K562 (cell line): ENCODE measurements around the gene SLC1A3. TPM values are rescaled to one million over a fixed set of nuclear protein-coding genes. Genes with fewer than 3 reads are reported as not detected.

ENCODE experiments used
- ATAC-seq: fragments of 200-7000 bp; cut with Tn5 transposase; 3 replicates; pipeline ENCODE4 v1.9.1; 2020; ENCODE audit warnings: moderate library complexity
- BruUV-seq: library from RNA; stranded (reverse); fragments of 400-500 nt; replicated peaks from 2 replicates; lab custom pipeline; 2021; lab: Mats Ljungman, UMichigan
- CTCF ChIA-PET: fragments of 300-600 bp; formaldehyde crosslinking; extraction: SDS; loops from one replicate; lab custom pipeline; 2021; ENCODE audit warnings: low intra/inter-chr PET ratio; lab: Yijun Ruan, JAX
- POLR2A ChIA-PET: fragments of 300-600, 350-650 bp; sonication (Branson Sonifier 250); formaldehyde crosslinking; extraction: SDS; loops from one replicate; lab custom pipeline; 2021; ENCODE audit warnings: antibody characterized with exemption, inconsistent platforms; lab: Yijun Ruan, JAX
- DNase-seq, 4 experiments: peaks; one replicate each; pipeline versions ENCODE4 v3.0.0 to v3.0.0-alpha.2; 2011 to 2018; ENCODE audit warnings: low spot score in 3 of 4, mixed read lengths in 3 of 4; ENCODE audit errors: extremely low read depth in 1 of 4
- FAIRE-seq: peaks from 2 replicates; lab custom pipeline; 2011; peaks lifted over from hg19 to GRCh38; lab: Jason Lieb, UNC
- H2AFZ ChIP-seq: 2 replicates; pipeline ENCODE4 v1.6.0; 2011; ENCODE audit warnings: low read depth, low read length, control low read depth, inconsistent platforms
- H3K27ac ChIP-seq: fragments of 200-600 bp; 3 replicates; pipeline ENCODE4 v1.8.0; 2011; ENCODE audit warnings: low read depth, mild to moderate bottlenecking, control low read depth, inconsistent platforms, low read length, moderate library complexity, mixed read lengths; ENCODE audit errors: extremely low read depth
- H3K27me3 ChIP-seq, 2 experiments: fragments of 300-600 bp in 1 of 2; 2 replicates in 1 of 2; 3 replicates in 1 of 2; pipeline versions ENCODE4 v1.6.0 to v1.8.0; 2011; ENCODE audit warnings: inconsistent platforms in 2 of 2, low read length in 2 of 2, mild to moderate bottlenecking in 1 of 2, mixed read lengths in 1 of 2, moderate library complexity in 1 of 2; ENCODE audit not compliant: control insufficient read depth in 2 of 2, insufficient read depth in 2 of 2
- H3K36me3 ChIP-seq: fragments of 300-600 bp; 3 replicates; pipeline ENCODE4 v1.8.0; 2011; ENCODE audit warnings: mild to moderate bottlenecking, low read length, inconsistent platforms; ENCODE audit not compliant: control insufficient read depth, insufficient read depth
- H3K4me1 ChIP-seq, 2 experiments: fragments of 200-600 bp in 1 of 2; replicated peaks in 1 of 2; 2 replicates in 1 of 2; 3 replicates in 1 of 2; pipeline versions ENCODE4 v1.5.1 to v1.8.0; 2011; ENCODE audit warnings: inconsistent platforms in 2 of 2, low read length in 2 of 2, mild to moderate bottlenecking in 1 of 2, mixed read lengths in 1 of 2, moderate library complexity in 1 of 2; ENCODE audit not compliant: control insufficient read depth in 2 of 2, insufficient read depth in 2 of 2
- H3K4me2 ChIP-seq: 2 replicates; pipeline ENCODE4 v1.6.1; 2011; ENCODE audit warnings: low read length, control low read depth, inconsistent platforms, mixed read lengths; ENCODE audit not compliant: insufficient read depth
- H3K4me3 ChIP-seq: fragments of 200-600 bp; sonication (generic), shearing (Covaris generic); 2 replicates; pipeline ENCODE4 v1.5.1; 2016; ENCODE audit warnings: control low read depth, inconsistent platforms
- H3K79me2 ChIP-seq: fragments of 200-600 bp; 3 replicates; pipeline ENCODE4 v1.8.0; 2011; ENCODE audit warnings: low read length, inconsistent platforms; ENCODE audit not compliant: control insufficient read depth, insufficient read depth
- H3K9ac ChIP-seq, 2 experiments: 2 replicates each; pipeline versions ENCODE4 v1.6.0 to v1.6.1; 2011; ENCODE audit warnings: low read depth in 2 of 2, low read length in 2 of 2, control low read depth in 1 of 2, inconsistent platforms in 1 of 2, mild to moderate bottlenecking in 1 of 2, mixed read lengths in 1 of 2; ENCODE audit not compliant: insufficient read depth in 1 of 2
- H3K9me1 ChIP-seq: one replicate; pipeline ENCODE4 v1.6.0; 2011; ENCODE audit warnings: inconsistent platforms, mild to moderate bottlenecking, low read length, moderate library complexity; ENCODE audit not compliant: control insufficient read depth, insufficient read depth
- H3K9me3 ChIP-seq: replicated peaks from 2 replicates; pipeline ENCODE4 v1.5.1; 2011; ENCODE audit warnings: low read depth, low read length, inconsistent platforms; ENCODE audit not compliant: control insufficient read depth, insufficient read depth
- H4K20me1 ChIP-seq: replicated peaks from 2 replicates; pipeline ENCODE4 v1.6.1; 2011; ENCODE audit warnings: low read length, inconsistent platforms, mixed read lengths; ENCODE audit not compliant: control insufficient read depth, insufficient read depth
- NFXL1 ChIP-seq: fragments of 450-650 bp; formaldehyde crosslinking; IDR thresholded peaks from 2 replicates; pipeline ENCODE4 v1.4.0; 2021; ENCODE audit warnings: mild to moderate bottlenecking
- RBBP5 ChIP-seq: fragments of 200-600 bp; sonication (generic); IDR thresholded peaks from 2 replicates; pipeline ENCODE4 v1.6.1; 2012; ENCODE audit warnings: borderline replicate concordance, mild to moderate bottlenecking, low read length, control low read depth, inconsistent platforms; ENCODE audit not compliant: insufficient read depth, poor library complexity, severe bottlenecking
- TEAD2 ChIP-seq: fragments of 450-650 bp; IDR thresholded peaks from 2 replicates; pipeline ENCODE4 v1.6.1; 2016; ENCODE audit warnings: missing genetic modification characterization, control low read depth, missing compliant biosample characterization
- USF1 ChIP-seq: sonication (generic); formaldehyde crosslinking; IDR thresholded peaks from 2 replicates; pipeline ENCODE4 v1.9.0; 2022; ENCODE audit warnings: mild to moderate bottlenecking, missing genetic modification reagents
- ZSCAN29 ChIP-seq: fragments of 450-650 bp; IDR thresholded peaks from 2 replicates; pipeline ENCODE4 v1.6.1; 2017
- ZSCAN32 ChIP-seq: fragments of 450-650 bp; formaldehyde crosslinking; IDR thresholded peaks from 2 replicates; pipeline ENCODE4 v1.4.0; 2020; ENCODE audit warnings: mild to moderate bottlenecking, moderate library complexity
- ZZZ3 ChIP-seq: fragments of 450-650 bp; IDR thresholded peaks from 2 replicates; pipeline ENCODE4 v1.6.1; 2016; ENCODE audit warnings: antibody characterized with exemption, mild to moderate bottlenecking, moderate library complexity
- in situ Hi-C: fragments of 300-500 bp; cut with MboI; formaldehyde crosslinking; loops from 4 replicates; pipeline ENCODE4 v1.15.0; 2018; ENCODE audit warnings: inconsistent platforms, mixed read lengths
- intact Hi-C: fragments of 100-400 bp; cut with micrococcal nuclease; formaldehyde crosslinking; loops from 2 replicates; pipeline ENCODE4 v1.14.2; 2022
- polyA plus RNA-seq, 8 experiments: library from polyadenylated mRNA; depleted of rRNA in 4 of 8; stranded (reverse) in 5 of 8; unstranded in 3 of 8; fragments of >200 nt; fragmentation: Nextera tagmentation in 2 of 8; fragmentation: Illumina TruSeq in 1 of 8; extraction: Ambion mirVana in 2 of 8; extraction: Trizol in 1 of 8; gene quantifications; 2 replicates each; pipeline versions ENCODE4 v1.2.1 to v1.2.3, GENCODE V29; 2011 to 2014; ENCODE audit warnings: inconsistent platforms in 1 of 8, missing spikeins in 1 of 8
- total RNA-seq, 7 experiments: library from RNA; depleted of rRNA in 6 of 7; stranded (reverse); fragments of >200 nt in 6 of 7; fragmentation: Illumina TruSeq in 2 of 7; extraction: Trizol in 2 of 7; gene quantifications; 2 replicates each; pipeline versions ENCODE4 v1.2.1 to v1.2.3, GENCODE V29; 2011 to 2021; ENCODE audit warnings: low replicate concordance in 1 of 7

Gene SLC1A3
- total and polyA plus RNA-seq, 9 of the 15 experiments (the other 6 are each of a cell fraction or from before 2014, with no cell fraction given), result 0.13 TPM; not detected in 8

- peak; percentile 81; the same call in 1 of the 2 replicates for TF ChIP-seq ZSCAN32 (CRISPR knock-in tag)
Measured at GRCh38 chr5:36640949-36641348, 34.5 kb downstream of the SLC1A3 start (continued).

GRCh38 chr5:36641431-36641830 is 35.0 kb downstream of the SLC1A3 start:
- Histone ChIP-seq H3K27me3 (peaks cover 4 to 9% of the 10 kb centered on the region in 2 experiments; a peak in 3 of 5 replicates), H3K9me1 (no peaks in the 10 kb centered on the region), H3K9me3 (no peaks in the 10 kb centered on the region), H4K20me1 (no peaks in the 10 kb centered on the region), H3K4me1 (no peaks in the 10 kb centered on the region), H3K36me3 (no peaks in the 10 kb centered on the region), H3K4me2 (no peak overlapping the region), H3K9ac (no peak overlapping the region), H3K79me2 (no peaks in the 10 kb centered on the region), H2AFZ (no peak overlapping the region), H3K4me3 (no peak overlapping the region), H3K27ac (no peak overlapping the region)
- no TSS peak for BruUV-seq
- no peak for TF ChIP-seq USF1 (CRISPR knock-in tag)
- no peak for TF ChIP-seq ZSCAN32 (CRISPR knock-in tag)
- TF ChIP-seq ZZZ3, result no peak
- no peak for TF ChIP-seq ZSCAN29
- no peak for TF ChIP-seq NFXL1 (CRISPR knock-in tag)
- no peak for TF ChIP-seq TEAD2 (tag)
- no peak for TF ChIP-seq RBBP5
- ATAC-seq (no peak), FAIRE-seq (no peak), DNase-seq (no peak)
- in situ Hi-C loops (no loop called here), intact Hi-C loops (no loop called here)
- ChIA-PET CTCF (no interaction called here), POLR2A (interaction anchor here (0.5 to 1.3 kb wide), 5 partner anchors 11 to 642 kb away, joined by 3 to 5 read pairs (median 3); no protein-coding TSS in a partner anchor)
